Tongue (tissue), 2 donors: Measurements from ENCODE around the gene RASSF10. TPM values are rescaled to one million over a fixed set of nuclear protein-coding genes. Genes with fewer than 3 reads are reported as not detected.

Source experiments
- DNase-seq: peaks from one replicate; pipeline ENCODE4 v3.0.0-alpha.2; 2015
- total RNA-seq: library from RNA; depleted of rRNA; stranded (reverse); fragments of >200 nt; gene quantifications from one replicate; pipeline ENCODE4 v1.2.3, GENCODE V29; 2014

RASSF10 gene
- total RNA-seq, 1 donor from 2014 or later, result 4.8 TPM

DNA sequence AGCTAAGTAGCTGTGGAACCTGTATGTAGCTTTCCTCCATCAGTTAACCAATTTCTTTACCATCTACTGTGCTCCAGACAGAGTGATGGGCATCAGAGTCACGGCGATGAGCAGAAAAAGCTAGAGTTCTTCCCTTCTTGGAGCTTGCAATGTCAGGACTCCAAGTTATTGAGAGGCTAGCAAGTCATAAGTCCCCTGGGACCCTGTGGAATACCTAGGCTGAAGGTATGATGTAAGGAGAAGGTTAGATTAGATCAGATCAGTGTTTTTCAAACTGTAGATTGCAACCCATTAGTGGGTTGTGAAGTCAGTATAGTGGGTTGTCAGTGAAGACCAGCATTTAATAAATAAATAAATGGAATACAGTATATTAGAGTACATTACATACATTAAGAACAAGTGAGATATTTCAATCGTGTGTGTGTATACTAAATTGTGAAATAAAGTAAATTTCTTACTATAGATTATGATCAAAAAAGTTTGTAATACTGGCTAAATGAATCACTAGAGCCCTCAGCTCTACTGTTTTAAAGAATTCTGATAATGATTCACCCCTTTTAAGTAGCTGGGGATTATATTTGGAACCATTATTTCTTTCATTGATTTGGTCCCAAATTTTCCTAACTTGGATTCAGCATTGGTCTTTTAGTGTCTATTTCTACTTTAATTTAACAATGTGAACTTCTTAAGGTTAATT lies 52.3 kb downstream of the RASSF10 start:
- no peak for DNase-seq
